NCI-H1436 treated with DMSO at 0.1 percent for 48 hours (cell line): ENCODE results near the gene MAD1L1.

Experiments
- DNase-seq: peaks from one replicate; lab custom pipeline; 2025; lab: John Stamatoyannopoulos, UW

Gene MAD1L1

DNA sequence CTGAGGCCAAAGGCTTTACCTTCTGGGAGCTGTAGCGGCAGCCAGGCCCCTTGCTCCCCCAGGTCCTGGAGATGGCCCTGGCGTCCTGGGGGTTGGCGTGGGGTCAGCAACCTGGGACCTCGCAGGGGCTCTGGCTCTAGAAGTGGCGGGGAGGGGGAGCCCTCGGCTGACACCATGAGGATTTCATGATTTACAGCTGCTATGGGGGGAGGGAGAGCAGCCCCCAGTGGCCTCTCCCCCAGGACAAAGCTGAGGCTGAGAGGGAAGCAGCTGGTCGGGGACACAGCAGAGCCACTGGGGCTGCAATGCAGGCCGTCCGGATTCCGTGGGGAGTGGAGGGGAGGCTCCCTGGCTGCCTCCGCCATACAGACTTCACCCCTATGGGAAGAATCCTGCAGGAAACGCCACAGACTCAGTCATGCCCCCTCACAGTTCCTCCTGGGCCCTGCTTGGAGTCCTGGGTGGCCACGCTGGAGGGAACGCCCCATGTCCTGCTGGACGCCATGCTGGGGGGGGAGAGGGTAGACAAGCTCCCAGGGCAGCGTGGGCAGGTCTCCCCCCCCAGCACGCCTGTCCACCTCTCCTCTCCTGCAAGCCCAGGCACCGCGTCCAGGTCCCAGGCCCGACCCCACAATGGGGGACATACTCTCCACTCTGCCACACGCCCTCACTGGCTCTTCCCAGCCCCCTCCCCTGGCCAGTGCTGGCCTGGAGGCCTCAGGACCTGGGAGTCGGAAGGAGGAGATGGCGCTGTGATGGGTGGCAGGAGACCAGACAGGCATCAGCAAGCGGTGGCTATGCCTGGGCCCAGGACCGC, 319.1 kb downstream of the MAD1L1 start:
- DNase-seq: no peak

DNA sequence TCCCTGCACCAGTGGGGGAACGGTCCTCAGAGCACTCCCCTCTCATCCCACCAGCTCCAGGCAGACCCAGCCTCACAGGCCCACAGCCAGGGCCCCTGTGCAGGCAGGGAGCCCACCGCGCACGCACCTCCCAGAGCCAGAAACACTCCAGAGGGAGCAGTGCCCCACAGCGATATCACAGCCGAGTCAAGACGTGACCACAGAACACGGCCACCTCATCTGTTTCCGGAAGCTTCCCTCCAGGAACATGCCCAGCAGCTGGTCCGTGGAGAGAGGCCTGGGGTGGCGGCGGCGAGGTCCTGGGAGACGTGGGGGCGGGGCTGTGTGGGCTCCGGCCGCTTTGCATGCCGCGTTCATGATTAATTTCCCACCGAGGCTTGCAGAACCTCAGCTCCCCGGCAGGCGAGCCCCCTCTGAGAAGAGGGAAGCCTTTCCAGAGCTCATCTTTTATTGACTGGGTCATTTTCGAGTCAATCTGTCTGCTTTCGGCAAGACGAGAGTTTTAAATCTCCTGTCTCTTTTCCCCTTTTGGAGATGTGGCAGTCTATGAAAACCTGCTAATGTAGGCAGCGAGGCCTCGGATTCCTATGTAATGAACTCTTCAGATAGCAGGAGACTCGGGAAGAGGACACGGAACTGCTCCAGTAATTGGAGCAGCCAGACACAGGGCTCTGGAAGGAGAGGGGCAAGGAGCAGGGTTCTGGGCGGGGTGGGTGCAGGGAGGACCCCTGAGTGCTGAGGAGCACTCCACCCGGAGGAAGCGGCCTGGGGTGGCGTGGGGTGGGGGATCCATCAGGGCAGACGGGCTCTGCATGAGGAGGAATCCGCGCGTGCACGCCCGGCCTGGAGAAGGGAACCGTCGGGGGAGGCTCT, 319.9 kb downstream of the MAD1L1 start:
- no peak for DNase-seq

DNA sequence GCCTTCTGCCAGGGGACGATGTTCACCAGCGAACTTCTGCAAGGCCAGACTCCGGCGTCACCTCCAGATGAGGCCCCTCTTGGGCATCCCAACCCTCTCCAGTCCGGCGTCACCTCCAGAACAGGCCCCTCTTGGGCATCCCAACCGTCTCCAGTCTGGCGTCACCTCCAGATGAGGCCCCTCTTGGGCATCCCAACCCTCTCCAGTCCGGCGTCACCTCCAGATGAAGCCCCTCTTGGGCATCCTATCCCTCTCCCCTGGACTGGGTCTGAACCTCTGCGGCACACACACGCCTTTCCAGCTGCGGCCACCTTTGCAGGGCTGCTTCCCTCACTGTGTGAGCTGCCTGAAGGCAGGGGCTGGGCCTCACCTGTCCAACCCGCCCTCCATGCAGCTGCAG, 321.2 kb downstream of the MAD1L1 start:
- no peak for DNase-seq

DNA sequence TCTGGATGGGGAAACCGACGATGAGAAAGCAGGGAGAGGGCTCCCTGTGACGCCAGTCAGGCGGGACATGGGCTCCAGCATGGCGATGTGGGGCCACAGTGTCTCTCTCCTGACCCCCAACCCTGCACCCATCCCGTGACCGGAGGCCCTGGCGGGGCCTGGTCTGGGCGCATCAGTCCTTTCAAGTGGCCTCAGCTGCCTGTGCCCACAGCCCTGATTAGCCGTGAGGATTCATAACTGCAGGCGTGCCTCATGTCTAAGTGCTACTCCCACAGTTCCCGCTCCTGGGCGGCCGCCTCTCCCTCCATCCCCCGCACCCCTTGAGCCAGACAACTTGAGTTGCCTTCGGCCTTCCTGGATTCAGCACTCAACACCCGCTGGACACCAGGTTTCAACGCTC, 321.9 kb downstream of the MAD1L1 start:
- DNase-seq: no peak

DNA sequence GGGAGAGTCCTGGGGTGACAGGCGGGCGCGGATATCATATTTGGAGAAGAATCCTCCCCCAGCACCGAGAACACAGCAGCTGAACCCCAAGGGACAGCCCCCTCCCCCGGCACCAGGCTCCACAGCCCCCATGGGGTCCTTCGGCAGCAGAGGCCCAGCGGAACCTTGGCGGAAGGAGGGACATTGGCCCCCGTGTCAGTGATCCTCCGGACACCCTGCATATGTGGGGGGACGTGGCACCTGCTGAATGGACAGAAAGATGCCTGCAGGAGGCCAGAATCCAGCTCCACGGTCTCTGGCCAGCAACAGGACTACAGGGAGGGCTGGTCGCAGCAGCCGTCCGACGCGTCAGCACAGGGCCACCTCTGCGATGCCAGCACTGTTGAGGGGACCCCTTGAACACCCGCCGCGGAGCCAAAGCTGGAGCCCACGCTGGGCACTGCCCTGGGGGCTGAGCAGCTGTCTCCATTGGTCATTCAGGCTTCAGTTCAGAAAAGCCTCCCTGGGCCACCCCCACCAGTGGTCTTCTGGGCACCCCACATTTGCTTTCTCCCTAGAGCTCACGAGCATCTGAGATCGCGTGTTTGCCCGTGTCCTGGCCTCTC, 322.6 kb downstream of the MAD1L1 start:
- DNase-seq: no peak

DNA sequence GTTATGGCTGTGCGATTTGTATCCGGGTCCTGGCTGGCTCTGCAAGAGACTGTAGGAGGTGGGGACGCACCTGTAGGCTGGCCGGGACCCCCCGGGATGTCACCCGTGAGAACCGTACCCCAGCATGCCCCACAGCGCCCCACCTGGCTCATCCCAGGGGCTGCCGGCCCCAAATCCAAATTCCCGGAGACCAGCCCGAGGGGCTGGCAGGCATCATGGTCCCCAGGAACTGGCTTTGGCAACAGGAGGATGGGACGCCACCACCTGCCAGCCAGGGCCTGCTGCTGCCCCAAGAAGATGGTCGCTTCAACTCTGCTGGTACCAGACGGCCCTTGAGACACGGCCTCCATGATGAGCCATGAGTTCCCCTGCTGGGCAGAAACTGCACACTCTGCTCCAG, 323.3 kb downstream of the MAD1L1 start:
- DNase-seq: no peak

DNA sequence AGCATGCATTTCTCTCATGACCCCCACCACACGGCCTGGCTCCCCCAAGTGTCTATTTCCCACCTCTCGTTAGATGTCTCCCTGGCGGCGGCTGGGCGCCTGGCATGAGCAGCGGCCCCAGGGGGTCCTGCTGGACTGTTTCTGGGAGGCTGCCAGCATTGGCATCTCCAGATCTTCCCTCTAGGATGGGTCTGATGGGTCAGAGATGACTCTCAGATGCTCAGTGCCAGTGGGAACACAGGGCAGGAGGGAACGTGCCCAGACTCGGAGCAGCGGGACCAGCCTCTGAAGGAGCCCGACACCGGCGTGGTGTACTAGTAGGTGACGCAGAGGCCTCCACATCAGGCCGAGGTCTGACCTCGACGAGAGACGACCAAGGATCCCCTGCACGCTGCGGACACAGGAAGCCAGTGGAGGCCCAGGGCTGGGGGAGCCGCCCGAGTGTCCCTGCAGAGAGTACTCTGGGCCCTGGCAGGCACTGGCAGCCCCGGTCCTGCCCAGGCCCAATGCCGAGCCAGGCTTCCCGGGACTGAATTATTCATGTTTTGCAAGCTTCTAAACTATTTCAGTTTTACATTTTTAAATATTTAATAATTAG, 323.8 kb downstream of the MAD1L1 start:
- DNase-seq: no peak

DNA sequence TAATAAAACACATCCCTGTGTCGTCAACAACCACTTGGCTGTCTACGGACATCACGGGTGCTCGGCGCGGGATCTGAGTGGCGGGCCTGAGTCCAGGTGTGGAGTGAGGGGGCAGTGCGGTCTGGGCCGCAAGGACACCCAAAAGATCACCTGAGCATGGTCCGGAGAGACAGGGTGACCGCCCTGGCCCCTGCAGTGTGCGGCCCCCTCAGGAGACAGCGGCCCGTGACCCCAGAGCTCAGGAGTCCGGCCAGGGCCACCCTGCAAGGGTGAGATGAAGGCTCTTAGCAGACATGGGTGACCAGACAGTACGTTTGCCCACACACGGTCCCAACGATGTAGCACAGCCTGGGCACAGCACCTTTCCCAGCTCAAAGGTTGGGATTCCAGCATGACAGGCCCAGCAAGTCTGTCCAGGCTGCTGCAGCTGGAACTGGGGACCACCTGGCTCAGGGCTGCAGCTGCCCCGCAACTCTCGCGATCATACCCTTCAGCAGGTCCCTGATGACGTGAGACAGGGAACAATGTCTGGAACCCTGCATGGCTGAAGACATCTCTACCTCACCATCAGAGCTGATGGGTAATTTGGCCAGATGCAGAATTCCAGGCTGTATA, 324.9 kb downstream of the MAD1L1 start:
- no peak for DNase-seq

DNA sequence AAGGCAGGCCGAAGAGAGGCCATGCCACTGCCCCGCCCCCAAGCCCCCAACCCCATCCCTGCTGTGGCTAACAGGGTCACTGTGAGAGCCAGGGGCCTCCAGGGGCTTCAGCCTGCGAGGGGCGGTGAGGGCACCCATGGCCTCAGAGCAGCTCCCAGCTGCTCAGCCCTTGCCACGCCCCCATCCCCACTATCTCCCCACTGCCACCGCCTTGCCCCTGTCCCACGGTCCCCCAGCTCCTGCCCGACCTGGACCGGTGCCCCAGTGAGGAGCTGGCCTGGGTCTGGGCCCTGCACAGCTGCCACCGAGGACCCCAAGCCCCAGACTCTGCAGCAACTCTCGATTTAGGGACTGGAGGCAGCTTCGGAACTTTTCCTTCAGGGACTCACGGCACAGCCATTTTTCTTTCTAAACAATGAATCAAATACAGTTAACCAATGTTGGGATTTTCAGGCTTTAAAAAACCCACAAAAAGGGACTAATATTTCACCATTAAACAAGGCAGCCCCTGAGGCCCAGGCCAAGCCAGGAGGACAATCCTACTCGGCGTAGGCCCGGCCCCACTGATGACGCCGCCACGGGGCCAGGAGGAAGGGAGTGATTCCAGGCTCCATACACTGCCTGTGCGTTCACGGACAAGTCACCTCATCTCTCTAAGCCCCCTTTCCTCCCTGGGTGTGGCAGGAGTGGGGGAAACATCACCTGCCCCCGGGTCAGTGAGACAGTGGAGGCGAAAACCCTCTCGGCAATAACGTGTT, 325.6 kb downstream of the MAD1L1 start:
- DNase-seq: no peak

DNA sequence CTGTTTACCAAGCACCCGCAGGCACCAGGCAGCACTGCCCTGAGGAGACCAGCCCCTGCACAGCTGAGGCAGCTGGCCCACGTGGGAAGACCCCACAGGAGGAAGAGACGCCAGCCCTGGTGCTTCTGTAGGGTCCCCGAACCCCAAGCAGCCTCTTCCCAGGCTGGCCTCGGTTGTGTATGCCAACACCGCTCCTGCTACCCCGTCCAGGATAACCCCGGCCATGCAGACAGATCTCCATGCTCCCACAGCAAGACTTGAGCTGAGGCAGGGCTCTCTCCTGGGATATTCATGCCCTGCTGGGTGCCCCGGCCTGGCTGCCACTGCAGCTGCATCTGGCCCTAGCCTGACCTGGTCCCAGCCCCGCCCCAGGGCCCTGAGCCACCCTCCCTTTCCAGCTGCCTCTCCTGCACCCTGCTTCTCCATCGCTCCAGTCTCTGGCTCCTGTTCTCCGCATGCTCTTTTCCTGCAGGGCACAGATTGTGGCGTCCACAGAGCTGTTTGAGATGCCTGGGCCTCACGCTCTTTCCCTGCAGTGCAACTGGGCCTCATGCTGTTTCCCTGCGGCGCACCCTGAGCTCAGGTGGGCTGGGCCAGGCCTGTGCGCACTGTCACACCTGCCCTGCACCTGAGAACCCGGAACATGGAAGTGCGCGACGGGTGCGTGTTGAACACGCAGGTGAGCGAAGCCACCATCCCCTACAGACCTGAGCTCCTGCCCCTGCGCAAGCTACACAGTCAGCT, 326.5 kb downstream of the MAD1L1 start:
- DNase-seq: no peak

DNA sequence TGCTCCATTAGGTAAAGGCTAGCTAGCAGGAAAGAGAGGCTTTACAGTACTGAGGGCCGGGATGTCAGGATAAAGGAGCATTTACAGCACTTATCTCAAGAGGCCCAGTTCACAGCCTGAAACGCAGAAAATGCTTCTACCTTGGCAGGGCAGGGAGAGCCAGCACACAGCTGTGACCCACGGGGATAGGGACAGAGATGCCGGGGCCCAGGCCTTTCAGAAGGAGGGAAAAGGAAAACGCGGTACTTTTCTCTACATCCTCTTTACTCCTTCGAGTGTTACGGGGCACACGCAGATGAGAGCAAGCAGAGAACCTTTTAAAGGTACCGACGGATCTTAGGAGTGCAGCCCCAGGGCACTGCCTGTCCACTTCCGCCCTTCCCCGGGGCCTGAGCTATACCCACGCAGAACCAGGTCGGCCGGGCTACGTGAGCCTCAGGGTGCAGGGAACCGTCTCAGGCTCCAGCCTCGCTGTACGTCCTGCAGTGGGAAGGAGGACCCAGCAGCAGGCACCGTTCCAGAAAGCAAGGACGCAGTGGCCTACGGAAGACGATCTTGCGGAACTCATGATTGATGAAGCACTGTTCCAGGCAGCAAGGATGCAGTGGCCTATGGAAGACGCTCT, 330.4 kb downstream of the MAD1L1 start:
- DNase-seq: no peak

DNA sequence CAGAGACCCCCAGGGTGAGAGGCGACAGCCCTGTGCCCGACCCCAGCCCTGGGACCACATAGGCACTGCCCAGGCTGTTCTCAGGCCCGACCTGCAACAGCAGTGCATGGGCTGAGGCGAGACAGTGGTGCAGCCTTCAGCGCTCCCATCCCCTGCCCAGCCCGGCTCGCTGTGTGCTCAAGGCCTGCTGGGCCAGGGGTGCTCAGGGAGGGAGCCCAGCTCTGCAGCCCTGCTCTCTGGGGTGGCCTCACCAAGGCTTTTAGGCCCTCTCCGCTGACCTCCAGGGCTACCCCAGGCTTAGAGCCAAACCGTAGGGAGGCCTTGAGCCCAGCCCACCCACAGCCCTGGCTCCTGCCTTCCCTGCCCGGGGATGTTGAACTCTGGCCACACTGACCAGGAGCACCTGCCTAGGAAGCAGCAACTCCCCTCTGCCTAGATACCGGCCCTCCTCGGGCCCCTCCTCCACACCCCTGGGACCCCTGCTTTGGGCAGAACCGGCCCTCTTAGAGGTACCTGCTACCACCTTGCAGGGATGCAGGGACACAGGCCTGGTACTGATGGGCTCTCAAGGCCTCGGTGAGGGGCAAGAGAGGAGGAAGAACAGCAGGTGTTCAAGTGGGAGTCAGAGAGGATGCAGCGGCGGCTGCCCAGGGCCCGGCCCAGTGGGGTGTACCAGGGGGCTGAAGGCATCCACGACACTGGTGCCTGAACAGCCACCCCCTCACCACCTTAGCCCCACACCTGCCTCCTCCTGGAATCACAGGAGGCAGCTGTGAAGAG, 331.1 kb downstream of the MAD1L1 start:
- no peak for DNase-seq

DNA sequence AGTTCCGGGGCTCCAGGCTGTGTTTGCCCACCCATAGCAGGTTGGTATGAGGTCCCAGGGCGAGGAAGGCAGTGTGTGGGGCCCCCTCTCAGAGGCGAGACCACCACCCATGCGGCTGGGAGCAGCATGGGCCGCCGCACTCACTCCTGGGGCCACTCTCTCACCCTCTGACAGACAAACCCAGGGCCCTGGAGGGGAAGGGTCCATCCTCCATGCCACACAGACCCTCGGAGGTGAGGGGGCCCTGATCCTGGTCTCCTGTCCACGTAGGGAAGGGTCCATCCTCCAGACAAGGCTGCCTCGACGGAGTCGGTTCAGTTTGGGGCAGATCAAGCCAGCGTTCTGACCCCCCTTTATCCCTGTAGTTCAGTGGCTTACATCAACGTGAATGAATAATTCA, 331.9 kb downstream of the MAD1L1 start:
- DNase-seq: no peak

DNA sequence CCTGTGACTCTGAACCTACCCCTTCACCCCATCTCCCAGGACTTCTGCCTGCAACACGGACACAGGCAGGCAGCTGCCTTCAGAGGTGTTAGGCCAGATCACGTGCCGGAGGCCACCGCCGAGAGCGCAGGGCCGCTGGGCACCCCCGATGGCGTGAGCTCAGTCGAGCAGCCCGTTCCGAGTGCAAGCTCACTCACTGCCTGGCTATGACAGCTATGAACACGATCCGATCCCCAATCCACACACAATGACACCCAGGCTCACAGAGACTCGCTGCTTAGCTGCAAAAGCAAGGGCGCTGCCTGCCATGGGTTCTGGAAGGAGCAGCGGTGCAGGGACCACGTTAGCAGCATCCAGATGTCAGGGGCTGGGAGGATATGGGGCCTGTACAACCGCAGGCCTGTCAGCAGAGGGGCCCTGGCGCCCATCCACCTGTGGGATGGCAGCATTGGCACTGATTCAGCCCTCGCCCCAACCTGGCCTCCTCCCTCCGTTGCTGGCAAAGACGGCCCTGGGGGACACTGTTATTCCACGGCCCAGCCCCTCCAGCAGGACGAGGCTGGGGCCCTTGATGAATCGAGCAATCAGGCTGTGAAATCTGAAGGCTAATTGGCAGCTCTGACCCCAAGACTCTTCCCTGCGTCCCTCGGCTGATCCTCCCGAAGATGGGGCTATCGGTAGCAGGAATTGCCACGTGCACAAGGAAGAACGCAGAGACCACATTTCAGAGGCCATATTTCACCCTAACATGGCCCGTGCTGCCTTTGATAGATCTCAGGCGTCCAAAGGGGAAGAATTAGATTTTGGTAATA, 332.6 kb downstream of the MAD1L1 start:
- DNase-seq: no peak

DNA sequence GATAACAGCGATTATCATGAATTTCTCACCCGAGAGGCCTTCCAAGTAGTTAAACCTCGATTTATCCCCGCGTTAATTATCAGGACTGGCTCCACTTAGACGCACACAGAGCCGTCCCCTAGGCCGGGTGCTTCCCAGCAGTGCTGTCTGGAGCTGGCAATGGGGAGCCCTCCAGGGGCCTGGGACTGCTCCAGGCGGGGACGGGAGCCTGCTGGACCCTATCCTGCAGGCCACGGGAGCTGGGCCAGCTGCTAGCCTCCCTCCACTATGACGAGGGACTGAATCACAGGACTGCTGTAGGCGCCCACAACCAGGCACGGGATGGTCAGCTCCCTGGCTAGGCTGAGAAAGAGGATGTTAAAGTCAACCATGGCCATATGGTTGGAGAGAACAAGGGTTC, 333.5 kb downstream of the MAD1L1 start:
- DNase-seq: no peak

DNA sequence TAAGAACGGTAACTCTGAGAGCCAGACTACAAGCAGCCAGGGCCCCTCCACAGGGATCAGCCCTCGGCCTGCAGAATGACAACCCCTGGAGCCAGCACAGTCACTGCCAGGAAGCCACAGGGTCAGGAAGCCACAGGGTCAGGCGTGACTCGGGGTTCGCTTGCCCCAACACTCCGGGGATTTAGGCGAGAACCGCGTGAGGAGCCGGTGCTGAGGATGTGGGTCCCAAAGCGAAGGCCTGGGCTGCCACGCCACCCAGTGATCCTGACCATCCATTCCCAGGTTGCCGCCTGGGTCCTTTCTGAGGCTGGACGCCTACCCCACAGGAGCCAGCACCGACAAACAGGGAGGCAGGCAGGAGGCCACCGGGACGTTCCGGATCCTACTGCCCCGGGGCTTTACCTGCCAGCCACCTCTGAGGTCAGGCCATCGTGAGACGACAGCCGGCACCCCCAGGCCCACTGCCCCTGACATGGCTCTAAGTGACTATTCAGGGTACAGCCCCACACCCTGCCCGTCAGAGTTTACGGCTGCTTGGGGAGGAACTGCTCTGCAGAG, 334.0 kb downstream of the MAD1L1 start:
- DNase-seq: no peak

DNA sequence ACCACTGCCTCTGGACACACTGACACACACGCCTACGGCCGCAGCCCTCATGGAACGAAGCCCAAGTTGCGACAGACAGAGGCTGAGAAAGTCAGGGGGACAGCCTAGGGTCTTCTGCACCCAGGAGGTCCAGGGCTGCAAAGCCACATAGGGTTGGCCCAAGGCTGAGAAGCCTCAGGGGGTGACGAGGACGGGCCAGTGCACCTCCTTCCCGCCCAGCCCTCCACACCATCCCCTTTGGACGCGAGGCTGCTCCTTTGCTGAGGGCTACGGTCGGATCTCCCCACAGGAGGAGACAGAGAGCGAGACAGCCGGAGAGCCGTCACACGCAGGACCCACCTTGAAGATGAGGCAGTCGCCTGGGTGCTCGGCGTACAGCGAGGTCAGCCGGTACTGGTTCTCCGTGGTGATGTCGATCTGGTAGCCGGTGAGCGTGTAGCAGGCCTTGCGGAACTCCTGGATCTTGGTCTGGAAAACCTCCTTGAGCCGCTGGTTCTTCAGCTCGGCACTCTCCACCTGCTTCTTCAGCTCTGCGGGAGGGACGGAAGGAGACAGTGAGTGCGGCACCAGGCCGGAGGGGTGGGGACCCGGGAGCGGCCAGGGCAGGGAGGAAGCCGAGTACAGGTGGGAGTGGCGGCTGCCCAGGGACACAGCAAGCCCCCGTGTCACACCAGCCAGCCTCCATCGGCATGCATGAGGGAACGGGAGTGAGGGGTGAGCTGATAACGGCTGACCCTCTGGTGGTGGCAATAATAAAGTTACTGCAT, 334.7 kb downstream of the MAD1L1 start:
- no peak for DNase-seq
